SK-MEL-5 (cell line): ENCODE measurements around the gene HOXC13. TPM values are rescaled to one million over a fixed set of nuclear protein-coding genes. Genes with fewer than 3 reads are reported as not detected.

Source experiments
- DNase-seq: peaks from one replicate; pipeline ENCODE4 v3.0.0-alpha.2; 2016; ENCODE audit warnings: low read depth, low spot score
- in situ Hi-C: cut with HindIII; loops from 2 replicates; pipeline ENCODE4 v1.10.0; 2016; ENCODE audit warnings: low sequenced_read_pairs, high pct_unique_total_duplicates, low pct_unique_long_range_greater_than_20kb
- total RNA-seq: library from RNA; depleted of rRNA; stranded (reverse); fragments of >200 nt; shearing (Covaris generic); gene quantifications from 2 replicates; pipeline ENCODE4 v1.2.3, GENCODE V29; 2014

The HOXC13 gene
- total RNA-seq, 1 experiment from 2014 or later: 6.1 TPM

GRCh38 chr12:53950789-53951576, 12.4 kb downstream of the HOXC13 start:
- DNase-seq: no peak

GRCh38 chr12:53951577-53952334, 13.1 kb downstream of the HOXC13 start:
- no peak for DNase-seq
- in situ Hi-C loops: no loop called here

More at GRCh38 chr12:53950789-53951576, 12.4 kb downstream of the HOXC13 start:
- in situ Hi-C loops: no loop called here

- DNase-seq: no peak
- in situ Hi-C loops: no loop called here
Measured at GRCh38 chr12:53952335-53952694, 13.7 kb downstream of the HOXC13 start.

GRCh38 chr12:53952871-53953734, 14.5 kb downstream of the HOXC13 start:
- DNase-seq: peak; percentile 46
- in situ Hi-C loops: no loop called here

GRCh38 chr12:53953831-53954693, 15.4 kb downstream of the HOXC13 start:
- no peak for DNase-seq
- in situ Hi-C loops: no loop called here

GRCh38 chr12:53954694-53955035, 16.0 kb downstream of the HOXC13 start, which contains the start of gene HOXC12:
TSS of gene HOXC12 (plus strand) at chr12:53954903. CDS start at chr12:53954930, 27 bp downstream.
- in situ Hi-C loops: no loop called here
- no peak for DNase-seq

GRCh38 chr12:53955036-53955775, 16.6 kb downstream of the HOXC13 start:
- DNase-seq: no peak

GRCh38 chr12:53955776-53956250, 17.2 kb downstream of the HOXC13 start:
- in situ Hi-C loops: no loop called here
- DNase-seq: no peak

More at GRCh38 chr12:53955036-53955775, 16.6 kb downstream of the HOXC13 start:
- in situ Hi-C loops: no loop called here

- no peak for DNase-seq
- in situ Hi-C loops: no loop called here
Measured at GRCh38 chr12:53956251-53956887, 17.7 kb downstream of the HOXC13 start.

- in situ Hi-C loops: no loop called here
- DNase-seq: no peak
Measured at GRCh38 chr12:53956914-53957536, 18.4 kb downstream of the HOXC13 start.

GRCh38 chr12:53958128-53958527, 19.5 kb downstream of the HOXC13 start:
- no peak for DNase-seq
- in situ Hi-C loops: no loop called here

- no peak for DNase-seq
- in situ Hi-C loops: no loop called here
Measured at GRCh38 chr12:53959314-53959713, 20.7 kb downstream of the HOXC13 start.

GRCh38 chr12:53960187-53961024, 21.8 kb downstream of the HOXC13 start:
- in situ Hi-C loops: no loop called here
- DNase-seq: no peak

GRCh38 chr12:53961025-53961761, 22.6 kb downstream of the HOXC13 start:
- DNase-seq: no peak
- in situ Hi-C loops: no loop called here
